GM21619 (cell line): ENCODE results near the gene DEFB129.
"Not testable (repeated sequence)": the region's sequence is repeated elsewhere in the genome, so short reads cannot be mapped to it uniquely, and the experiment has no call there.

ENCODE experiments used
- ATAC-seq: cut with Tn5 transposase; IDR thresholded peaks from one replicate; pipeline ENCODE4 v1.9.1; 2021; ENCODE audit not compliant: unreplicated experiment

DEFB129 gene

DNA sequence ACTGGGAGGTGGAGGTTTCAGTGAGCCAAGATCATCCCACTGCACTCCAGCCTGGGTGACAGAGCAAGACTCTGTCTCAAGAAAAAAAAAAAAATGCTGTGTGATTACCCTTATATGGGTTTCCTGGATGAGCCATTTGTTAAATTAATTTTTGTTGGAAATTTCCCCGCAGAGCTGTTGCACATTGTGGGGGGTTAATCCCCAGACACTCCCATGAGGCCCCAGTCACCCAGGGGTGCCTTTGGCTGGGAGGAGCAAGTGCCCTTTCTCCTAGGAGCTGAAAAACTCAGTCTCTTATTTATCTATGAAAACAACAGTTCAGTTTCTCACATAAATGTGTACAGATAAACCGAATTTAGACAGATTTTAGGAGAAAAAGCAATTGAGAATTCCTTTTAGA is 25.7 kb downstream of the DEFB129 start:
- no peak for ATAC-seq

DNA sequence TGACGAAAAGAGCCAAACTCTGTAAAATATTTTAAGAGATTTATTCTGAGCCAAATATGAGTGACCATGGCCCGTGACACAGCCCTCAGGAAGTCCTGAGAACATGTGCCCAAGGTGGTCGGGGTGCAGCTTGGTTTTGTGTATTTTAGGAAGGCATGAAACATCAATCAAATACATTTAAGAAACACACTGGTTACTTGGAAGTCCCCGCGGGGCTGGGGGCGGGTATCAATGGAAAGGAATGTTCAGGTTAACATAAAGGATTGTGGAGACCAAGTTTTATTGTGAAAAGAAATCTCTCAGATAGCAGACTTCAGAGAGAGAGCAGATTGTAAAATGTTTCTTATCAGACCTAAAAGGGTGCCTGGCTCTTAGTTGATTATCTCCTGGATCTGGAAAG is 26.4 kb downstream of the DEFB129 start:
- ATAC-seq: not testable (repeated sequence)

DNA sequence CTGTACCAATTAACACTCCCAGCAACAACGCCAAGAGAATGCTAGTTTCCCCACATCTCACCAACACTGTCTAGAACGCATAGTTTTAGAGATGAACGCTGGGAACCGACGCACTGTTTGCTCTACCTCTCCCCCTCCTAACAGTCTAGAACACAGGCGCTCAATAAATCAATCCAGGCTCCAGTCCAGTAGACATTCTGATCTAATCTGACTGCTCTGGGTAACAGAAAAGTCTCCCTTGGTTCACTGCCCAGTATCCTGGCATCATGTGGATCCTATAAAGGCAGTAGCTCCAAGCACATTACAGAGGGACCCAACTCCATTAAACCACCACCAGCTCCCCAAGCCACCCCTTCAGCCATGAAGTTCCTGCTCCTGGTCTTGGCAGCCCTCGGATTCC is 30.4 kb downstream of the DEFB129 start, which contains the start of gene DEFB132:
DEFB132 (plus strand) TSS at position 306 of the 400 bp plus-strand sequence; CDS start at position 361, 55 bp downstream.
- ATAC-seq: no peak

DNA sequence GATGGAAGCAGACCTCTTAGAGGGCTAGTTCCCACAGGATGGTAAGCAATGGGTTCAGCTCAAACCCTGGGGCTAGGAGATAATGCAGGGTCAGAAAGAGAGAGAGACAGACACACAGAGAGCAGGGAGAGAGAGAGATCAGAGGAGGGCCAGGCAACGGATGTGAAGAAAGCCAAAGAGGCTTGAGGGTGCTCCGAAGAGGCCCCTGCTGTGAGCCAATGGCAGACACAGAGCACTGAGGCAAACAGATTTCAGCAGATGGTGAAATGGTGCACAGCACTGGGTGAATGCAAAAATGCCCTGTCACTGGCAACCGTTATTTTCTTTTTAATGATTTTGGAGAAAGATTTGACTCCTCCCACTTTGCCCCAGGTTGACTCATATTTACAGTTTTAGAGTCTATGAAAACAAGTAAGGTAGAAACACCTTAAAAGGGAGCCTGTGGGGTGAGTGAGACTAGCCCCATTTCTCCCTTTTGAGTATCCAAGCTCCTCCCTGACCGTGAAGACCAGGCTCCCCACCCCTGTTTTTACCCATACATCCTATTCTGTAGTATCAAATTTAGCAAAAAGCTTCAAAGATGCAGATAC is 31.3 kb downstream of the DEFB129 start:
- no peak for ATAC-seq

DNA sequence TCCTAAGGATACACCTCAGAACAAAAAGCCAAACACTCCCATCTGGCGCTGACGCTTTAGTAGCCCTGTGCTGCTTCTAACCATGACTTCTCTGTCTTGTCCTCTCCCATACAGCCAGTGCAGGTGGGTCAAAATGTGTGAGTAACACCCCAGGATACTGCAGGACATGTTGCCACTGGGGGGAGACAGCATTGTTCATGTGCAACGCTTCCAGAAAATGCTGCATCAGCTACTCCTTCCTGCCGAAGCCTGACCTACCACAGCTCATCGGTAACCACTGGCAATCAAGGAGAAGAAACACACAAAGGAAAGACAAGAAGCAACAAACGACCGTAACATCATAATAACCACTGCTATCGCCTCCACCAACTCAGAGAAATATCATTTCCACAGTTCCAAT is 31.9 kb downstream of the DEFB129 start:
- ATAC-seq: no peak

DNA sequence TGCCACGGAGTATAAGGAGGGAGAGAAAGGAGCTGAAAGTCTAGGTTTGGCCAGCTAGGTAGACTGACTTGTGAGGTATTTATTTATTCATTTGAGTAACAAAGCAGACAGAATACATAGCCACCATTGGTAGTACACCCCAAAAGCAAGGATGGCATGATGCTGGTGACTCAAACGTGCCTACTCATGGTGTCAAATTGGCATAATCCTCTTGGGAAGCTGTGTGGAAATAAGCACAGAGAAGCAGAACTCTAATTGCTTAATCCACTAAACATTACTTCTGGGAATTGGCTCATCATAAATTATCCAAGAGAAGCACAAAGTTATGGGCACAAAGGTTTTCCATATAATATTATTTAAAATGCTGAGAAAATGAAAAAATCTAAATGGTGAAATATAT is 32.9 kb downstream of the DEFB129 start:
- ATAC-seq: no peak

DNA sequence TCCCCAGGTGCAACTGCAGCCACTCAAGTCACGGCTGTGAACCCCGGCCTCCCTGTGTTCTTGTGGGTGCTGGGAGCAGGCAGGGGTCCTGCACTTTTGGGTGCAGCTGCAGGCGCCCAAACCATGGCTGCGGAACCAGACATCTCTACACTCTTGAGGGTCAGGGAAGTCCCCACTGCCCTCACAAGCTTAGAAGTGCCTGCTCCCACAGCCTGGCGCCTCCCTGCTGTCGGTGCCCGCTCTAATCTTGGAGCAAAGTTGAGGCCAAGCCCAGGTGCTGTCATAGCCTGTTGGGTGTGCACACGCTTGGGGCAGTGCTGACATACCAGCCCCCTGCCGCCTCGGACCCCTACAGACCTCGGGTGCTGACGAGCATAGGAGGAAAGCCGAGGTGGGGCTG is 36.6 kb downstream of the DEFB129 start:
- ATAC-seq: no peak

DNA sequence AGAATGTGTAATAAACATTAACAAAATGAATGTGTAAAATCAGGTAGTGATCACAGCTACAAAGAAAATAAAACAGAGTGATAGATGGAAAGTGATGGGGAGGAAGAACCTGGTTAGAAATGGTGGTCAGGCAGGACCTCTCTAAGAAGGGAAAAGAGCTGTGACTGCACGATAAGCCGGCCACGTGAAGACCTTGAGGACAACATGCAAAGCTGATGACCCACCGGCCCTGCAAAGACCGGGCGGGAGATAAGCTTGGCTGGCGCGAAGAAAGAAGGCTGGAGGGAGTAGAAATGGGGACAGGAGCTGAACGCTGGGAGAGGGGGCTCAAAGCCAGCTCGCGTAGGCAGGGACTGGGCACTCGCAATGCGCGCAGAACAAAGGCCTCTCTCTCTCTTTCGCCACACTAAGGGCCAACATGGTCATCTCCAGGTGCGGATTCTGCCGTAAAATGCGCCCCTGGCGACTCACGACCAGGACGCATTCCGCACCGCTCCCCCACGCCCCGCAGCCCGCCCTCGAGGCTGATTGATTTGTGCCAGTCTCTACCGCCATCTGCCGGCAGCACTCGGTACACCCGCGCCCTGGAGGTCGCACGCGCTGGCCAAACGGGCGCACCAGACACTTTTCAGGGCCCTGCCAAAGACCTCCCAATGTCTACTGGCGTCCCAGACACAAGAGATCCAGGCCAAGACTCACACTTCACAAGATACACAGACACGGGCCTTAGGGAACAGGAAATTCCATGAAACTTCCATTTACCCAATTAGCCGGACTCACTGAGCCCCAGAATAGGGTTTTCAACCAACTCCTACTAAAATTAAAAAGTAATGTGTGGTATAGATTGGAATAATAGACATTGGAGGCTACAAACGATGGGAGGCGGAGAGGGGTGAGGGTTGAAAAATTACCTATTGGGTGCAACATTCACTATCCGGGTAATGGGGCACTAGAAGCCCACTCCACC is 39.8 kb downstream of the DEFB129 start:
- ATAC-seq: peak; percentile 87

DNA sequence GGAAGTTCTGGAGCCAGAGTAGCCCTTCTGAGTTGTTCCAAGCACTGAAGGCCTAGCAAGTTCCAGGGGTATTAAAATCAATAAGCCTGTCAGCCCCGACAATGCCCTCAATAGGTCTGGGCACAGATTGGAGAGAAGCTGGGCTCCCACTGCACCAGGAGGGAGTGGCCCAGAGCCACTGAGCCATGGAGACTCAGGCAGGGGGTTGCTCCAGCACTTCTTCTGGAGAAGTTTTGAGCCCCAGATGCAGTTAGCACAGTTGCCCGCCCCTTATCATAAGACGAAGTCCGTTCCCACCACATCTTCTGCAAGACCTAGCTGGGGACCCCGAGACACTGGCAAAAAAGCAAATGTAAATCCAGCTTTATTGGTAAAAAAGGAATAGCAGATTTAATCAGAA is 43.5 kb downstream of the DEFB129 start:
- no peak for ATAC-seq

DNA sequence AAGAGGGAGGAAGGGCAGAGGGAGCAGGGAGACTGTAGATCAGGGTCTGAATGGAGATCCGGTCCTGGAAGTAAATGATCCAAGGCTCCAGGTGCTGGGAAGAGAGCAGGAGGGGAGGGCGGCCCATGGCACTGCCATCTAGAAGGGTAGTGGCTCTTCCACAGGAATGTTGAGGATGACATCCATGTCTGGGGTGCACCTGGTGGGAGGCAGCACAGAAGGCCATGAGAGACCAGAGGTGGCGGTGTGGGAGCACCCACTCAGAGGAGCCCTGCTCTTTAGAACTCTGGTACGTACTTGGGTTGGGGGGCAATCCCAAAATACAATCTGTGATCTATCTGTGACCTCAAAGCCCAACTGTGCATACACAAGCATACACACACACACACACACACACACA is 44.0 kb downstream of the DEFB129 start:
- ATAC-seq: no peak

DNA sequence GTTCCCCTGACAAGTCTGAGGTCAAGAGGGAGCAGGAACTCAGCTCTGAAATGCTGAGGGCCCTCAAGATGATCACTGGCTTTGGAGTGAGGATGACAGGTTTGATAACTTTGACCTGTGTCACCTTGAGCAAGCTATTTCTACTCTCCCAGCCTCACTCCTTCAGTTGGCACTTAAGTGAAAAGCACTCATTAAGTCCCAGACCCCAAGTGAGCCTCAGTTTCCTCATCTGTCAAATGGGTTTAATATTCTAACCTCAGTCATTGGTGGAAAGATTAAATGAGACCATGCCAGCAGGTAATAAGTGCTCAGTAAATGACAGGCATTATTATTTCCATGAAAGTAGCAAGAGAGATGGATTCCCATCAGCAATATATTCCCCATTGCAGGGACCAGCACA is 44.5 kb downstream of the DEFB129 start:
- ATAC-seq: no peak

DNA sequence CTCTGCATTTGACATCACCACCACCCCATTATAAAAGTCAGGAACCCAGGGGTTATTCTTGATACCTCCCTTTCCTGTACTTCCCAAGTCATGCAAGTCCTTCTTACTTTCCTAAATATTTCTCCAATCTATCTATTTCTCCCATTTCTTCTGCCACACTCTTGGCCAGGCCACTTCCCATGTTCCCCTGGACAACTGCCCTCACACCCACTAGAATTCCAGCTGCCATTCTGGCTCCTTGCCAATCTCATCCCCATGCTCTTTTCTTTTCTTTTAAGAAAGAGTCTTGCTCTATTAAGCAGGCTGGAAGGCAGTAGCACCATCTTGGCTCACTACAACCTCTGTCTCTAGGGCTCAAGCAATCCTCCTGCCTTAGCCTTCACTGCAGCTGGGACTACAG is 45.7 kb downstream of the DEFB129 start:
- ATAC-seq: no peak

DNA sequence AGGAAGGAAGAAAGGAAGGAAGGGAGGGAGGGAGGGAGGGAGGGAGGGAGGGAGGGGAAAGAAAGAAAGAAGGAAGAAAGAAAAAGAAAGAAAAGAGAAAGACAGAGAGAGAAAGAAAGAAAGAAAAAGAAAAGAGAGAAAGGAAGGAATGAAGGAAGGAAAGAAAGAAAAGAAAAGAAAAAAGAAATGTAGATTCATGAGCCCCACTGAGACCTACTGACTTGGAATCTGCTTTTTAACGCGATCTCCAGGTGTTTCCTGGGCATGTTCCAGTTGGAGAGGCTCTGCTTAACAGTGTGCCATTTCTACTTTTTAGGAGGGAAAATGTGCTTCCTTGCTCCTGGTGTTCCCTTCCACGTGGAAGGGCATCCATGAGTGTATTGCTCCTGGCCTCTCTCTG is 46.8 kb downstream of the DEFB129 start:
- ATAC-seq: no peak

DNA sequence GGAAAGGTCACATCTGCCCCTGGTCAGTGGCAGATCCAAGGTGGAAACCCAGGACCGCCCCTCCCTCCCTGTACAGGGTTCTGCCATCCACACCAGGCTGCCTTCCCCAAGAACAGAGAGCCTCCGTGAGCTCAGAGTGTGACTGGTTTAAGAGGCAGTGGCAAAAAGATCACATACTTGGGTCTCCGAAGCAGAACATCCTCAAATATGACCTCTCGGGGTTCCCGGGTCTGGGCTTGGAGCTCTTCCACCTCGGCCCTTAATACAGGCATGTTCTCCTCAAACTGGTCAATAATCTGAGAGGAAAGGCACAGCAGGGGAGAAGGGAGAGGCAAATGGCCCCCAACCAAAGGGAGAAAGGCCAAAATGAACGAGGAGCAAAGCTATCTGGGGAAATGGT is 48.7 kb downstream of the DEFB129 start:
- no peak for ATAC-seq

DNA sequence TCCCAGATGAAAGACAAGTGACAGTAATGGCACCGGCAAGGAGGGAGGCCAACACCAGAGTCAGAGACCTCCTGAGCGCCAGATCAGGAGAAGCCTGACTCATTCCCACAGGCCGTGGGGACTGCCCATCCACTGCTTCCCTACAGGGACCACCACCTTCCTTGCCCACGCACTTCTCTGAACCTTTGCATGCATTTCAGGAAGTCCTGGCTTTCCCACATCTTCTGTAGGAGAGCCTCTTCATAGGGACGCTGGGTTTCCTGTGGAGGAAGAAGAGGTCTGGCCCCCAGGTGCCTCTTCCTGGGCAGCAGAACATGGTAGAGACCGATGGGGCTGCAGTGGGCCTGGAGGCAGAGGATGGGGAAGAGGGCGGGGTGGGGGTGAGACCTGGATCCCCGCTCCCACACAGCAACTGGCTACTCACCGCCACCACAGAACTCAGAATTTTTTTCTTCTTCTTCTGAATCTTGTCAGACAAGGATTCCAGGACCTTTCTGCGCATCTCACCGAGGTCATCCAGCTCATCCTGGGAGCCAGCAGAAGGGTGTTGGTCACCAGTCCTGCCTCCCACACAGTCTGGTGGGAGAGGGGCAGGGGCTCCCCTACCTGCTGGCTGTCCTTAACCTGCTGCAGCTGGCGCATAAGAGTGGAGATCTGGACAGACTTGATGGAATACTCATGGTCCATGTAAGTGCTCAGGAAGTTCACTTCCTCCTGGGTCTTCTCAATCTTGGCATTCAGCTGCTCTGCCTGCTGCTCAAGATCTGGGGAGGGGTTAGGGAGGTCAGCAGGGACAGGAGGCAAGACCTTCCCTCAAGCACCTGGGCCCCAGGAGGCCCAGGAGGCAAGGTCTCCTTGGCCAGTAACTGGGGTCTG is 49.8 kb downstream of the DEFB129 start:
- ATAC-seq: no peak

DNA sequence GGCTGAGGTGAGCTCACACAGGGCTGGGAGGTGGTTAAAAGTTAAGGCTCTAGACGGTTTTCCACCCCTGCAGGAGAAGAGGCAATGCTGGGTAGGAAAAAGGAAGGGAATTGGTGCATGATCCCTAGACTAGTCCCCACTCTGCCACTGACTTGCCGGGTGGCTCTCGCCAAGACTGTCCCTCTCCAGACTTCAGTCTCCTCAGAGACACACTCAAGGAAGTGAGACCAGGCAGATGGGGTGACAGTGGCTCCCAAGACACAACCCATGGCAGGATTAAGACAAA is 50.4 kb downstream of the DEFB129 start:
- no peak for ATAC-seq

DNA sequence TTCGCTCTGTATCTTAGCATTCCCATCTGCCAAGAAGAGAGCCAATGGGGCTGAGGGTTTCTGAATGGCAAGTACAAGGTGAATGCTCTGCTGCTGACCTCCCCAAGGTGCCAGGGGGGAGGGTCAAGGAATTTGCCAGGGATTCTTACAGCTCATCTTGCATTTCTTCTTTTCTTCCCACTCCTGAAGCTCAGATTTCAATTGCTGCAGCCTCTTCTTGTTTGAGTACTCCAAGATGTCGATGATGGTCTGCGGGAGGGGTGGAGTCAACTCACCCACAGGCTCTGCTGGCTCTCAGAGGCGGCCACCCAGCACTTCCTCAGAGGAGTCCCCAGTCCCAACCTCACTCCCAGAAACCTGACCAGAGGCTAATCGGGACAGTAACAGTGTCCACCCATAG is 51.1 kb downstream of the DEFB129 start:
- ATAC-seq: no peak

DNA sequence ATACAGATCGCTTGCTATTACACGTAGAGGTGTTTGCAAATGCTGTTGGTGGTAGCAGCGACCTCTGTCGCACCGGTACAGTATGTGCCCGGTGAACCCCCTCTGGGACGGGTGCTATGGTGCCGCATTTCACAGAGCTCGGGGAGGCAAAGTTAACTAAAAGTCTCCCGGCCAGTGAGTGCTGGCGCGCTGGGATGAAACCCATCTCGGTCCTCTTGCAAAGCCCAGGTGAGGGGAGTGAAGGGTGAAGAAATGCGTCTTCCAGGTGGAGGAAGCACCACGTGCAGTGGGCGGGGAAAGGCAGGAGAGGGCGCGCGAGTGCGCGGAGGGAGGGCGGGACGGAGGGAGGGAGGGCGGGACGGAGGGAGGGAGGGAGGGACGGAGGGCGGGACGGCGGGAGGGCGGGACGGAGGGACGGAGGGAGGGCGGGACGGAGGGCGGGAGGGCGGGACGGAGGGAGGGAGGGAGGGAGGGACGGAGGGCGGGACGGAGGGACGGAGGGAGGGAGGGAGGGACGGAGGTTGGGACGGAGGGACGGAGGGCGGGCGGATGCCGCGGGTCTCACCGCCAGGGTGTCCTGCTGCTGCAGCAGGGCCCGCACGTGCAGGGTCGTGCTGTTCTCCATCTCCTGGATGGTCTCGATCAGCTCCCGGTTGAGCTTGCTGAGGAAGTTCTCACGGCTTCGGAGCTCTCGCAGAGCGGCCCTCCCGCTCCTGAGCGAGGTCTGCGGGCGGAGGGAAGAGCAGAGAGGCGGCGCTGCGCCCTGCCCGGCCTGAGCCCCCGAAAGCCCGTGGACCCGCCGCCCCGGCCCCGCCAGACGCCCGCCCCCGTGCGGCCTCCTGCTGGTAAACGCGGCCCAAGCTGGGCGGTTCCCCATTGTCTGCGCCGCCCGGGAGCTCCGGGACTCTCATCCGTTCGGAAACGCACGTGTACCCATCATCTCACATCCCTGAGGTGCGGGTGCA is 51.8 kb downstream of the DEFB129 start:
- ATAC-seq: no peak
